Amniotic stem cell (primary cell): Measurements from ENCODE around the gene CCDC122.

Source experiments
- DNase-seq: peaks from one replicate; lab custom pipeline; 2025; lab: John Stamatoyannopoulos, UW

CCDC122 gene

DNA sequence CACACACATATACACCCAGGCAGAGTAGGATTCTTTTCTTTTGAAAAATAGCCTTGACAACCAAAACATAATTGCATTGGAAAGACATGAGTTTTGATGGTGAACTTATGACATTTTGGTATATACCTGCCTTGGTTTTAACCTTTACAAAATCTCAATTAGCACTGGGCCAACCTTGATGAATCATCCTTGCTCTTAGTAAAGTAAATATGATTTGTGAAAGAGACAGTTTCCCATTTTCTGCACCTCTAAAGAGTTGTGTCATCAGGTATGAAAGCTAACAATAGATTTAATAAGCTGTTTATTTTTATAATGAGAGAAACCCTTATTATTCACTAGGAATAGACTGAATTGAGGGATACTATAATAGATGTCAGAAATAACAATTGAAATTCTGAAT, 77.0 kb downstream of the CCDC122 start:
- no peak for DNase-seq

GRCh38 chr13:43800828-43801227, 78.7 kb downstream of the CCDC122 start:
- no peak for DNase-seq

DNA sequence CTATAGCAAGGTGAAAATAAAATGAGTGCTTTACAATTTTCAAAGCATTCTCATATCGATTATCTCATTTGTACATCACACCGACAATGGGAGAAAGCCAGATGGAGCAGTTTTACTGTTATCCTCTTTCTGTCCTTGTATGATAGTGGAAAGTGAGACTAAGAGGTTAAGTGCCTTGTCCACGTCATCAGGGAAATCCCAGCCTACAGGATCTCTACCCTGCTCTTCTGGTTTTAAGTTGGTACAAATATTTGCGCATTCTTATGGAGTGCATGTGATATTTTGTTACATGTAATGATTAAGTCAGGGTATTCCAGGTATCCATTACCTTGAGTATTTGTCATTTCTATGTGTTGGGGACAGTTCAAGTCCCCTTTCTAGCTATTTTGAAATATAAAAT, 80.3 kb downstream of the CCDC122 start:
- no peak for DNase-seq

GRCh38 chr13:43797869-43798268, 81.7 kb downstream of the CCDC122 start:
- DNase-seq = no peak

DNA sequence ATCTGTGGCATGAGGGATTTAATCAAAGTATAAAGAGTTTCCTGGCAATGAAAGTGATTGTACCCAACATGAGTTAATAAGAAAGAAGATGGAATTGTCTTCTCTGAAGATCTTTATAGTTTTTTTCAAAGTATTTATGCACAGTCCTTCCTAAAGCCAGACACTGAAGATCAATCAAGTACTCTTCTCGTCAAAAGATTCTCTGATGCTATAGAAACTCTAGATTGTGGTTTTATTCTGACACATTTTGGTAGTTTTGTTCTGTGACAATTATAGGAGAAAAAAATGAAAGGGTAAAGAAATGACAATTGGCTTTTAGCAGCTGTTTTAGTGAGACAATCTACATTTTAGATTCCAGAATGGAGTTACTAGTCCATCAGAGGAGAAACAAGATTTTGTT, 82.4 kb downstream of the CCDC122 start:
- no peak for DNase-seq

- no peak for DNase-seq
Observed at GRCh38 chr13:43794416-43794815, 85.1 kb downstream of the CCDC122 start.

DNA sequence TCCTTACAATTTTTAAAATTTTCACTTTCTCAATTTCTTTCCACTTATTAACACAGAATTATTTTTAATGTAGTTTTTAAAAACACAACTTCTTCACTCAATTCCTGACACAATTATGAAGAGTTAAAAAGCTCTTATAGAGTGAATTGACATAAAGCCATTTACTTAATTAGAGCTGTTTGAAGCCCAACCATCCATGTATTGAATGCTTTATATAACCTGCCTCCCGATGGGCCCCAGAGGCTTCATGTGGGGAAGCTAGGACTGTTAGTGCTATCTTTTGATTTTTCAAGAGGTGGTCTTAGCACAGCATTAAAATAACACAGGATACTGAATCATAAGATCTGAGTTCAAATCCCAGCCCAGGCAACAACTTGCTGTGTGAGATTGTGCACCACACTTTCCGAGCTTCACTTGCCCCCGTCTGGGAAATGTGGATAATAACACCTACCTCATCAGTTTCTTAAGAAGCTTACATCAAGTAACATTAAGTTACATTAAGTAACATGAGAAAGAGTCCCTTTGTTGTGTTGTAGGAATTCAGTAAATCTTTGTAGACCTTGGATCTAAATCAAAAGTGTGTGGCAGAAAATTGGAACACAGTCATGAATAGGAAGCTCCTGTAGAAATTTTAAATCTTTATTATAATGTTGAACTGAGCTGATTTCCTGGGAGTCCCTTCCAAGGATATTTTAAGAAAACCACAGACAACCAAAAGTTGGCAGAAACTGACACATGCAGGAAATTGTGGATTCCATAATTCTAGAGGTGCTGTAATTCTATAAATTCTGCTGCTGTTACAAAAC, 87.3 kb downstream of the CCDC122 start:
- no peak for DNase-seq

GRCh38 chr13:43787997-43788396, 91.5 kb downstream of the CCDC122 start:
- DNase-seq = no peak

GRCh38 chr13:43787518-43787891, 92.0 kb downstream of the CCDC122 start:
- DNase-seq = no peak

DNA sequence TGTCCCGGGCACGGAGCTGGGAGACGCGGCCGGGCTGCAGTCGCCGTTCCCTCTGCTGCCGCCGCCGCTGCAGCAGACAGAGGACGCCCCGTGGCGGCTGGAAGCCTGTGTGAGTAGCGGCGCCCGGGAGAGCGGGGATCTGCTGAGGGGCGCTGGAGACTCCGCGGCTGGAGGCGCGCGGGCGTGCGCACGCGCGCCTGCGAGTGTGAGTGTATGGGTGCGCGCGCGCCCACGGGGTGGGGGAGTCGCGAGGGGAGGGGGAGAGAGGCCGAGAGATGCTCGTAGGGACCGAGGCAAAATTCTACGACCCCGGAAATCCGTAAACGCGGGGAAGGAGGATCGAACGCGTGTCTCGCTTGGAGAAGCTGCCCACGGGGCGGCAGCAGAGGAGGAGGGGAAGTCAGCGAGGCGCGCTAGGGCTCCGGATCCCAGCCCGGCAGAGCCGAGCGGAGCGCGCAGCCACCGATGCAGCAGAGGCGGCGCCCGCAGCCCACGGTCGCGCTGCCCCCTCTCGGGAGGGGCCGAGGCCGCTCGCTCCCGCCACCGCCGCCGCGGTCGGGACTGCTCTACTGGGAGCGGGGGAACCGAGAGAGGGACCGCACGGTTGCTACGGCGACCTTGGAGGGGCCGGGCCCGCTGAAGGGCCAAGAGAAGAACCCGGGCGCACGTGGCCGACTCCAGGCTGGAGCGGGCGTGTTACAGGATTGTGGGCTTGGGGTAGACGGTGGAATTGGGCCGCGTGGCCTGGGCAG, 92.6 kb downstream of the CCDC122 start, which contains the start of gene ENOX1:
Gene ENOX1, minus strand, starts transcription at position 207 of the 752 bp plus-strand sequence.
- peak; percentile 83 for DNase-seq

DNA sequence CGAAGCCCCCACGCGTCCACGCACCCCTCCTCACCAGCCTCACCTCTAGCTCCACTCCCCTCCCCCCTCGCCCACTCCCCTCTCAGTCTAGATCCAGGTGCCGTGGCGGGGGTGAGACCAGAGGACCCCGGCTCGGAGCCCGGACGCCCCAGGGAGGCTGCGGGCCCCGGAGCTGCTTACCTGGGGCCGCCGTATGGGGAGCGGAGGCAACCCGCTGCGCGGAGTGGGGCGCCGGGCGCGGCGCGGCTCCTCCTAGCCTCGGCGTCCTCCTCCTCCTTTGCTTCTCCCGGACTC, 93.1 kb downstream of the CCDC122 start:
- no peak for DNase-seq
